Astrocyte (in vitro differentiated cells and primary cell): Measurements from ENCODE around the gene CHURC1. TPM values are rescaled to one million over a fixed set of nuclear protein-coding genes. Genes with fewer than 3 reads are reported as not detected.

ENCODE experiments used
- DNase-seq: peaks from one replicate; pipeline ENCODE4 v3.0.0-alpha.2; 2010; ENCODE audit warnings: low read depth
- FAIRE-seq: peaks from 2 replicates; lab custom pipeline; 2011; peaks lifted over from hg19 to GRCh38; lab: Jason Lieb, UNC
- H2AFZ ChIP-seq: 2 replicates; pipeline ENCODE4 v1.6.0; 2012; ENCODE audit warnings: low read depth, low read length, inconsistent platforms
- H3K27ac ChIP-seq: 2 replicates; pipeline ENCODE4 v1.5.1; 2011; ENCODE audit warnings: low read depth, low read length, inconsistent platforms
- H3K27me3 ChIP-seq: 2 replicates; pipeline ENCODE4 v1.6.0; 2011; ENCODE audit warnings: low read length, inconsistent platforms; ENCODE audit not compliant: insufficient read depth
- H3K36me3 ChIP-seq: 2 replicates; pipeline ENCODE4 v1.5.1; 2011; ENCODE audit warnings: low read length, inconsistent platforms; ENCODE audit not compliant: insufficient read depth
- H3K4me1 ChIP-seq: 2 replicates; pipeline ENCODE4 v1.5.1; 2011; ENCODE audit warnings: low read length, inconsistent platforms; ENCODE audit not compliant: insufficient read depth
- H3K4me2 ChIP-seq: 2 replicates; pipeline ENCODE4 v1.6.0; 2012; ENCODE audit warnings: low read length, inconsistent platforms
- H3K4me3 ChIP-seq: 2 replicates; pipeline ENCODE4 v1.5.1; 2011; ENCODE audit warnings: low read depth, mild to moderate bottlenecking, low read length, inconsistent platforms; ENCODE audit not compliant: insufficient read depth
- H3K79me2 ChIP-seq: 2 replicates; pipeline ENCODE4 v1.6.0; 2012; ENCODE audit warnings: mild to moderate bottlenecking, low read length, inconsistent platforms; ENCODE audit not compliant: insufficient read depth
- H3K9ac ChIP-seq: 2 replicates; pipeline ENCODE4 v1.6.0; 2012; ENCODE audit warnings: mild to moderate bottlenecking, low read length, inconsistent platforms
- H3K9me3 ChIP-seq: 2 replicates; pipeline ENCODE4 v1.5.1; 2012; ENCODE audit warnings: low read depth, mild to moderate bottlenecking, low read length, inconsistent platforms; ENCODE audit not compliant: insufficient read depth
- H4K20me1 ChIP-seq: 2 replicates; pipeline ENCODE4 v1.6.0; 2012; ENCODE audit warnings: low read length, inconsistent platforms; ENCODE audit not compliant: insufficient read depth
- H3K27ac Mint-ChIP-seq: one replicate; pipeline ENCODE4 v1.8.0; 2021; ENCODE audit warnings: mild to moderate bottlenecking, mixed read lengths; ENCODE audit not compliant: unreplicated experiment
- H3K27me3 Mint-ChIP-seq: one replicate; pipeline ENCODE4 v1.8.0; 2021; ENCODE audit warnings: low read depth, mixed read lengths; ENCODE audit not compliant: unreplicated experiment
- H3K36me3 Mint-ChIP-seq: one replicate; pipeline ENCODE4 v1.8.0; 2021; ENCODE audit warnings: low read depth, mixed read lengths; ENCODE audit not compliant: unreplicated experiment
- H3K4me1 Mint-ChIP-seq: one replicate; pipeline ENCODE4 v1.8.0; 2021; ENCODE audit warnings: low read depth, mixed read lengths; ENCODE audit not compliant: unreplicated experiment
- H3K4me3 Mint-ChIP-seq: one replicate; pipeline ENCODE4 v1.8.0; 2021; ENCODE audit warnings: mild to moderate bottlenecking, moderate library complexity, mixed read lengths; ENCODE audit not compliant: unreplicated experiment
- H3K9me3 Mint-ChIP-seq: one replicate; pipeline ENCODE4 v1.8.0; 2021; ENCODE audit warnings: mild to moderate bottlenecking, mixed read lengths; ENCODE audit not compliant: unreplicated experiment
- EZH2 ChIP-seq: IDR thresholded peaks from 2 replicates; pipeline ENCODE4 v1.6.1; 2012; ENCODE audit warnings: mild to moderate bottlenecking, low read length, inconsistent platforms; ENCODE audit not compliant: insufficient read depth
- total RNA-seq: library from RNA; stranded (reverse); gene quantifications from 2 replicates; pipeline ENCODE4 v1.2.1, GENCODE V29; 2021
- TF ChIP-seq, protein P1 (sequence below): IDR thresholded peaks from 2 replicates; pipeline ENCODE4 v1.5.1; 2011; ENCODE audit warnings: low read depth, mild to moderate bottlenecking, inconsistent platforms, low read length, moderate library complexity; ENCODE audit not compliant: insufficient read depth

CHURC1 gene
- total RNA-seq, 1 donor from 2014 or later: 48.1 TPM

DNA sequence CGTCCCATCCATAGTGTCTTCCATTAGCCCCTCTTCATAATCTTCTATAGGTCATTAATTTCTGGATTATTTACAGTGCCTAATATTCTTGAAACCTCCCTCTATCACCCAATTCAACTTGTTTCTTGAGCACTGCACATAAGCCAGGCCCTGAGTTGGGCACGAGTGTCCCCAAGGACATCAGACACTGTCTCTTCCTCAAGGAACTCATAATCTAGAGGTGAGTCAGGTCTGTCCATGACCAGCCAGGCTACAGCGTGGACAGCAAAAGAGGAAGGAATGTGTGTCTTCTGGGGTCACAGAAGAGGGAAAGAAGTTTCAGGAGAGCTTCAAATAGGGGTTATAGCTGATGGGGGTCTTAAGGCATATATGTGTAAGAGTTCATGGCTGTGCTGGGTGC is 47.1 kb upstream of the CHURC1 start:
- Histone ChIP-seq H2AFZ (no peak overlapping the region), H3K4me3 (no peak overlapping the region), H3K27me3 (peaks cover 21% of the 10 kb centered on the region), H3K36me3 (no peaks in the 10 kb centered on the region), H3K79me2 (no peaks in the 10 kb centered on the region), H3K27ac (no peak overlapping the region), H3K4me2 (no peak overlapping the region), H3K9me3 (peaks cover under 1% of the 10 kb centered on the region), H3K9ac (no peak overlapping the region), H3K4me1 (no peaks in the 10 kb centered on the region), H4K20me1 (no peaks in the 10 kb centered on the region)
- H3K9me3 Mint-ChIP-seq: peaks cover 2% of the 10 kb centered on the region
- FAIRE-seq (no peak), DNase-seq (no peak)
- H3K27me3 Mint-ChIP-seq: peaks cover 18% of the 10 kb centered on the region
- H3K27ac Mint-ChIP-seq: no peak overlapping the region
- H3K36me3 Mint-ChIP-seq: peaks cover 2% of the 10 kb centered on the region
- peaks cover 15% of the 10 kb centered on the region for H3K4me1 Mint-ChIP-seq
- H3K4me3 Mint-ChIP-seq: no peak overlapping the region
- no peak for TF ChIP-seq EZH2
- TF ChIP-seq, protein P1, sequence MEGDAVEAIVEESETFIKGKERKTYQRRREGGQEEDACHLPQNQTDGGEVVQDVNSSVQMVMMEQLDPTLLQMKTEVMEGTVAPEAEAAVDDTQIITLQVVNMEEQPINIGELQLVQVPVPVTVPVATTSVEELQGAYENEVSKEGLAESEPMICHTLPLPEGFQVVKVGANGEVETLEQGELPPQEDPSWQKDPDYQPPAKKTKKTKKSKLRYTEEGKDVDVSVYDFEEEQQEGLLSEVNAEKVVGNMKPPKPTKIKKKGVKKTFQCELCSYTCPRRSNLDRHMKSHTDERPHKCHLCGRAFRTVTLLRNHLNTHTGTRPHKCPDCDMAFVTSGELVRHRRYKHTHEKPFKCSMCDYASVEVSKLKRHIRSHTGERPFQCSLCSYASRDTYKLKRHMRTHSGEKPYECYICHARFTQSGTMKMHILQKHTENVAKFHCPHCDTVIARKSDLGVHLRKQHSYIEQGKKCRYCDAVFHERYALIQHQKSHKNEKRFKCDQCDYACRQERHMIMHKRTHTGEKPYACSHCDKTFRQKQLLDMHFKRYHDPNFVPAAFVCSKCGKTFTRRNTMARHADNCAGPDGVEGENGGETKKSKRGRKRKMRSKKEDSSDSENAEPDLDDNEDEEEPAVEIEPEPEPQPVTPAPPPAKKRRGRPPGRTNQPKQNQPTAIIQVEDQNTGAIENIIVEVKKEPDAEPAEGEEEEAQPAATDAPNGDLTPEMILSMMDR: no peak

DNA sequence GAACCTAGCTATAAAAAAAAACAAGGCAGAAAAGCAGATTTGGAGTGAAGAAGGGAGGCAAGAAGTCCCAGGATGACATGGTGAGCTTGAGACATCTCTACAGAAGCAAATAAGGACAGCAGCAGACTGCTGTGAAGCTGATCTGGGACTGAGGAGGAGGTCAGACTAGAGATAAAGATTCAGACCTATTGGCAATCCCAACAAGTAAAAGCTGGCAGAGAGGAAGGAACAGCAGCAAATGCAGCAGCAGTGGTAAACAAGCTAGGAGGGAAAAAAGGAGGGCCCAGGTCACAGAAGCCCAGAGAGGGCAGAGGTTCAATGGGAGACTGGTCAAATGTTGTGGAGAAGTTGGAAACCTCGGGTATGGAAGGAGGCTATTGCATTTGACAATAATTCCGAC is 45.9 kb upstream of the CHURC1 start:
- Histone ChIP-seq H3K79me2 (no peaks in the 10 kb centered on the region), H3K9ac (no peak overlapping the region), H3K27me3 (peaks cover 21% of the 10 kb centered on the region), H3K27ac (no peak overlapping the region), H3K4me2 (no peak overlapping the region), H2AFZ (no peak overlapping the region), H3K4me3 (no peak overlapping the region), H3K36me3 (no peaks in the 10 kb centered on the region), H3K9me3 (peaks cover 4% of the 10 kb centered on the region), H4K20me1 (no peaks in the 10 kb centered on the region), H3K4me1 (no peaks in the 10 kb centered on the region)
- H3K4me3 Mint-ChIP-seq: no peak overlapping the region
- peaks cover 4% of the 10 kb centered on the region for H3K36me3 Mint-ChIP-seq
- peaks cover 16% of the 10 kb centered on the region for H3K27me3 Mint-ChIP-seq
- H3K9me3 Mint-ChIP-seq: peaks cover 10% of the 10 kb centered on the region
- FAIRE-seq (no peak), DNase-seq (no peak)
- H3K4me1 Mint-ChIP-seq: peaks cover 15% of the 10 kb centered on the region
- no peak for TF ChIP-seq EZH2
- TF ChIP-seq, protein P1: no peak
- no peak overlapping the region for H3K27ac Mint-ChIP-seq

DNA sequence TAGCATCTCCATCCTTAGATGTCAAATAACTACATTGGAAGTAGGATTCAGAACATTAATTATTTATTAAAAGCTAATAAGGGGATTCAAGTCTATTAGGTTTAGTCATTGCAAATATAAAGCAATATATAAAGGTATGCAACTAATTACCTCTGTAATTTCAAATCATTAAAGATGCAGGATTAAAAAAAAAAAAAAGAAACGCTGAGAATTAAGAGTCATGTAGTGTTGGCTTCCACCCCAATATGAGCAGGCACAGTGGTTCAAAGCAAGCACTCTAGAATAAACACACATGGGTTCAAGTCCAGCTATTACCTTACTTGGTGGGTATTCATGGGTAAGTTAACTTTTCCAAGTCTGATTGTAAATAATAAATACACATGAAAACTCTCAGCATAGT is 45.4 kb upstream of the CHURC1 start:
- Histone ChIP-seq H3K4me3 (no peak overlapping the region), H3K27ac (no peak overlapping the region), H3K9ac (no peak overlapping the region), H3K27me3 (peaks cover 18% of the 10 kb centered on the region), H3K79me2 (no peaks in the 10 kb centered on the region), H2AFZ (no peak overlapping the region), H4K20me1 (no peaks in the 10 kb centered on the region), H3K36me3 (no peaks in the 10 kb centered on the region), H3K4me1 (no peaks in the 10 kb centered on the region), H3K4me2 (no peak overlapping the region), H3K9me3 (peaks cover 4% of the 10 kb centered on the region)
- no peak overlapping the region for H3K4me3 Mint-ChIP-seq
- H3K27me3 Mint-ChIP-seq: peaks cover 14% of the 10 kb centered on the region
- H3K36me3 Mint-ChIP-seq: peaks cover 4% of the 10 kb centered on the region
- FAIRE-seq: no peak
- H3K27ac Mint-ChIP-seq: no peak overlapping the region
- H3K4me1 Mint-ChIP-seq: peaks cover 15% of the 10 kb centered on the region
- TF ChIP-seq, protein P1: no peak
- no peak for TF ChIP-seq EZH2
- no peak for DNase-seq
- peaks cover 10% of the 10 kb centered on the region for H3K9me3 Mint-ChIP-seq
